LNCAP (cell line): ENCODE data around the gene EEFSEC.

ENCODE experiments used
- CTCF ChIP-seq: fragments of 450-650 bp; IDR thresholded peaks from 2 replicates; pipeline ENCODE4 v1.5.1; 2017; ENCODE audit warnings: mild to moderate bottlenecking

EEFSEC gene

DNA sequence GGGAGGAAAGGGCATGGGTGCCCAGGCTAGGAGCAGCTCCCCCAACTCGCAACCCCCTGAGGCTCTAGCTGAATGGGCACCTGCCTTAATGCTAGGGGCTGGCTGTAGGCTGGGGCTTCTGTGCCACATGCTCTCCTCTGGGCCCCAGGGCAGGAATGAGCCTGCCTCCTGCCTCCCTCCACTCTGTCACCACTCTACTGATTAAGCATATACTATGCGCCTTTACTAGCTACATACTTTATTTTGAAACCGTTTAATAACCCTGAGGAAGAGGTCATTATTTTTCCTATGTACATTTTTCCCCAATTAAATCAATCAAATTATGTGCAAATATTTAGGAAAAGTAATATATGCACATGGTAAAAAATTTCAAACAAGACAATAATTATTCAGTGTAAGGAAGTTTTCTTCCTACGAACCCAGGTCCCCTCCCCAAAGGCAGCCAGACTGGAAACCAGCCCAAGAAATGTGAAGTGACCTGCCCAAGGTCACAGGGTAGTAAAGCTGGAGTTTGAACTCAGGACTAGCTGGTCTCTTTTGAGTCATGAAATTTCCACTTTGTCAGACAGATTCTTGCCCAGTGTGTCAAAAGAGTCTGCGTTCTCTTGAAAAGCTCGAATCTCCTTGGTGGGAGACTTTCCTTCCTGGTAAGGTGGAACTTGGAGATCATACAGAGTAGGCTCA is 190.9 kb downstream of the EEFSEC start:
- TF ChIP-seq CTCF, result no peak

DNA sequence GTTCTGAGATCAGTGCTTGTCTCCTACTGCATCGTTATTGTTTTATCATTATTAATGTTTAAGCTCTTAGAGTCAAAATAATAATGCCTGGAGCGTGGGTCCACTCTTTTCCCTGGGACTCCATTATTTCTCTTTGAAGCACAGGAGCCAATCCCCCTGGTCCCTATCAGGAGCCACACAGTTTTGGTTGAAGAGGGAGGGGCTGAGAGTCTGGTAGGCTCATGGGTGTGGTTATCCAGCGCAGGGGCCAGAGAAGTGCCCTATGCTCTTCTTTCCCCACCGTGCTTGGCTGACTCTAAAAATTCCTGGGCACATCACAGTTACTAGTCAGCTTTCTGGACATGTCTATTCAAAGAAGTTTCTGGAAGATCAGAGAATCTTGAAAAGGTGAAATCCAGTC is 191.9 kb downstream of the EEFSEC start:
- TF ChIP-seq CTCF, result no peak

DNA sequence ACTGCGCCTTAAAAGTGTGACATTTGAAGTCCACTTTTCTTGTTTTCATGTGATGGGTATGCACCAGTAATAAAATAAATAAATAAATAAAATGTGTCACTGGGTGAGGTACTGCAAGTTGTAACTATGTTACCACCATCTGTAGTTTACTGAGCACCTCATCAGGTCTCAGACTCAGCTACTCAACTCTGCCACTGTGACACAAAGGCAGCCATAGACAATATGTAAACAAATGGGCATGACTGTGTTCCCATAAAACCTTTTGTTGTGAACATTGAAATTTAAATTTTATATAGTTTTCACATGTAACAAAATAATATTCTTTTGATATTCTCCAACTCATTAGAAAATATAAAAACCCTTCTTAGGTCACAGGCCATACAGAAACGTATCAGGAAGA is 193.3 kb downstream of the EEFSEC start:
- no peak for TF ChIP-seq CTCF

DNA sequence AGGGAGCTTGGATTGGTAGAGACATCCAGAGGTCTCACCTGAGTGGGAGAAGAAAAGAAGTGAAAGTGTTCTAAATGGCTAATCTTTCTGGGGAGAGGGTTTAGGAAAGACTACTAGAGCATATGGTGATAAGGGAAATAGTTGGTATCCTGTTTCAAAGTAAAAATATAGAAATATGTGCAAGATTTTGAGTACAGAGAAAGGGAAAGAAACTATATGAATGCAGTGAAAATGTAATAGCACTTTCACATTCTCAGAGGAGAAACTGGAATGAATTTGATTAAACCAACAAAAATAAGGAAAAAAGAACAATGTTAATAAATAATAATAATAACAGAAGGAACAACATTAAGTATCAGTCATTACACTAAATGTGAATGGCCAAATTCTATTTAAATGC is 194.0 kb downstream of the EEFSEC start:
- TF ChIP-seq CTCF, result no peak

DNA sequence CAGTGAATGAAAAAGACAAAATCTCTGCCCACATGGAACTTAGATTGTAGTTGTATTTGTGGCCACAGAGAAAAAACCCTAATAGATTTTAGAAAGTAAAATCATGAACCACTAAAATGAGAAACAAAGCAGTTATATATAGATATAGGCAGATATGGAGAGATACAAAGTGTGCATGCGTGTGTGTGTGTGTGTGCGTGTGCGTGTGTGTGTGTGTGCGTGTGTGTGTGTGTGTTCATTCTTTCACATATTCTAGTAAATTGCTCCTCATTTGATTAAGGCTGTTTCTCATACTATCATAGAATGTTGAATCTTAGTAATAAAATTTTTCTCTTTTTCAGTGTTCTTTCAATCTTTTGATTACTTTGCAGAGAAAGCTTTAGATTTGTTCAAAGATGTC is 194.8 kb downstream of the EEFSEC start:
- no peak for TF ChIP-seq CTCF

DNA sequence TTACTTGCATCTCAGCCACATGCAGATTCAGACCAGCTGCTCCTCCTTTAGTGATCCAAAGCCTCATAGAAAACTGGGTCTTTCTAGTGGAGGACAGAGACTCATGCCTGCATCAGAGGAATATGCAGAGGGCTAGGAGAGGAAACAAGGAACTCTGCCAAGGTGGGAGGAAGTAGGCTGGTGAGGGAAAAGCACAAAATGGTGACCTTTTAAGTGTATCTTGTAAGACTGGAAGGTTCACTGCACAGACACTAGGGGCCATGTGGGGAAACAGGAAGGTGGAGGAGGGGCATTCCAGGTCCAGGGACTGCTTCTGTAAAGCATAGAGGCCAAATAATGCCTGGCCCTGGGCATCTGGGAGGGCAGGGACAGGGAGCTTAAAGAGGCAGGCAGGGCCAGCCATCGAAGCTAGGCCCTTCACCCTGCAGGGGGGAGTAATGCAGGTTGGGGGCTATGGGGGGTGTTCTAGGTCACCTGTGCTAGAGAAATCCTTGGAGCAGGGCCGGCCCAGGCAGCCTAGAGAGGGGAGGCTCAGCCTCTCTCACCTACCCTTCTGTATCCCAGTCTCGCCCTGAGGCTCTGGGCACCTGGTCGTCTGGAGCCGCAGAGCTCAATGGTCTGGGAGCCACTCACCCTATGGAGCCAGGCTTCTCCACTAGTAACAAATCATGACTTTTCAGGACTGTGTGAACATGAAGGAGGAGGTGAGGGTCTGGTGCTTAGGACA is 195.7 kb downstream of the EEFSEC start:
- no peak for TF ChIP-seq CTCF

GRCh38 chr3:128349963-128350599 is 196.8 kb downstream of the EEFSEC start:
- no peak for TF ChIP-seq CTCF
